OCI-LY7 (cell line): ENCODE results near the gene PHGDH. TPM values are rescaled to one million over a fixed set of nuclear protein-coding genes. Genes with fewer than 3 reads are reported as not detected.

Experiments
- BruUV-seq: library from RNA; stranded (reverse); fragments of 400-500 nt; replicated peaks from 2 replicates; lab custom pipeline; 2021; lab: Mats Ljungman, UMichigan
- CTCF ChIA-PET: fragments of 300-600 bp; sonication (Branson Sonifier 250); formaldehyde crosslinking; loops from one replicate; lab custom pipeline; 2022; ENCODE audit warnings: antibody characterized with exemption; ENCODE audit not compliant: unreplicated experiment; lab: Charles Lee
- POLR2A ChIA-PET: fragments of 300-600 bp; sonication (Branson Sonifier 250); formaldehyde crosslinking; loops from one replicate; lab custom pipeline; 2022; ENCODE audit warnings: antibody characterized with exemption; lab: Charles Lee
- DNase-seq: peaks from one replicate; pipeline ENCODE4 v3.0.0-alpha.2; 2015; ENCODE audit warnings: low spot score
- H2AFZ ChIP-seq: fragments of 200-600 bp; sonication (generic), shearing (Covaris generic); 2 replicates; pipeline ENCODE4 v1.6.1; 2014; ENCODE audit warnings: mild to moderate bottlenecking, antibody characterized with exemption, low read length, moderate library complexity
- H3K27ac ChIP-seq: fragments of 200-600 bp; sonication (generic); 2 replicates; pipeline ENCODE4 v1.5.1; 2014; ENCODE audit warnings: mixed run types, low read depth, mild to moderate bottlenecking, moderate library complexity, low read length, inconsistent platforms; ENCODE audit not compliant: poor library complexity, severe bottlenecking
- H3K36me3 ChIP-seq: fragments of 200-600 bp; sonication (generic); 2 replicates; pipeline ENCODE4 v1.6.1; 2014; ENCODE audit warnings: mild to moderate bottlenecking, antibody characterized with exemption, low read length, moderate library complexity, mixed read lengths; ENCODE audit not compliant: insufficient read depth
- H3K4me1 ChIP-seq: fragments of 200-600 bp; sonication (generic); 2 replicates; pipeline ENCODE4 v1.5.1; 2014; ENCODE audit warnings: mild to moderate bottlenecking, low read length; ENCODE audit not compliant: insufficient read depth, poor library complexity, severe bottlenecking
- H3K4me2 ChIP-seq: fragments of 200-600 bp; sonication (generic); 2 replicates; pipeline ENCODE4 v1.6.1; 2014; ENCODE audit warnings: mild to moderate bottlenecking, low read length
- H3K4me3 ChIP-seq: fragments of 200-600 bp; sonication (generic); 2 replicates; pipeline ENCODE4 v1.5.1; 2014; ENCODE audit warnings: mild to moderate bottlenecking, low read depth, low read length; ENCODE audit not compliant: poor library complexity, severe bottlenecking
- H3K79me2 ChIP-seq: fragments of 200-600 bp; sonication (generic); 2 replicates; pipeline ENCODE4 v1.6.1; 2016; ENCODE audit warnings: low read depth, mild to moderate bottlenecking, low read length, moderate library complexity, mixed read lengths; ENCODE audit not compliant: insufficient read depth
- H3K9me2 ChIP-seq: fragments of 200-600 bp; sonication (generic); 2 replicates; pipeline ENCODE4 v1.6.1; 2016; ENCODE audit warnings: mild to moderate bottlenecking, low read length, mixed read lengths; ENCODE audit not compliant: insufficient read depth
- H3K9me3 ChIP-seq: fragments of 200-600 bp; sonication (generic); 2 replicates; pipeline ENCODE4 v1.6.1; 2014; ENCODE audit warnings: mild to moderate bottlenecking, mixed run types, low read length, mixed read lengths
- H4K20me1 ChIP-seq: fragments of 200-600 bp; sonication (generic); 2 replicates; pipeline ENCODE4 v1.6.1; 2014; ENCODE audit warnings: mild to moderate bottlenecking, antibody characterized with exemption, low read length, moderate library complexity, mixed read lengths; ENCODE audit not compliant: insufficient read depth
- CTCF ChIP-seq: fragments of 200-600 bp; sonication (generic); conservative IDR thresholded peaks from 2 replicates; pipeline ENCODE4 v1.5.1; 2014; ENCODE audit warnings: mild to moderate bottlenecking, antibody characterized with exemption, low read length, moderate library complexity, mixed read lengths
- EZH2phosphoT487 ChIP-seq: fragments of 200-600 bp; sonication (generic); IDR thresholded peaks from 2 replicates; pipeline ENCODE4 v1.6.1; 2018; ENCODE audit warnings: low read depth, borderline replicate concordance, mild to moderate bottlenecking, mixed run types, antibody characterized with exemption, low read length, moderate library complexity, mixed read lengths
- intact Hi-C: fragments of 100-400 bp; cut with micrococcal nuclease; formaldehyde crosslinking; loops from one replicate; pipeline ENCODE4 v1.10.0; 2022; ENCODE audit not compliant: unreplicated experiment
- total RNA-seq, 2 experiments: library from RNA; depleted of rRNA in 1 of 2; stranded (reverse); fragments of >200 nt in 1 of 2; shearing (Covaris generic) in 1 of 2; gene quantifications; 2 replicates each; pipeline ENCODE4 v1.2.3, GENCODE V29; 2014 to 2022

PHGDH gene
- total RNA-seq, 2 experiments from 2014 or later, result 287 to 451 TPM

- Histone ChIP-seq H3K9me2 (no peaks in the 10 kb centered on the region), H2AFZ (no peak overlapping the region), H3K4me1 (no peaks in the 10 kb centered on the region), H3K9me3 (no peaks in the 10 kb centered on the region), H3K27ac (no peak overlapping the region), H3K79me2 (no peaks in the 10 kb centered on the region), H3K4me3 (no peak overlapping the region), H3K4me2 (no peak overlapping the region), H3K36me3 (no peaks in the 10 kb centered on the region), H4K20me1 (no peaks in the 10 kb centered on the region)
- ChIA-PET POLR2A (no interaction called here), CTCF (no interaction called here)
- no peak for TF ChIP-seq CTCF
- TF ChIP-seq EZH2phosphoT487, result no peak
- DNase-seq, result no peak
- intact Hi-C loops, result no loop called here
- no TSS peak for BruUV-seq
These were observed 25.1 kb upstream of the PHGDH start for GRCh38 chr1:119686661-119687060.

GRCh38 chr1:119687434-119688079, 24.2 kb upstream of the PHGDH start:
- Histone ChIP-seq H3K9me3 (no peaks in the 10 kb centered on the region), H3K4me2 (no peak overlapping the region), H4K20me1 (no peaks in the 10 kb centered on the region), H3K79me2 (no peaks in the 10 kb centered on the region), H3K9me2 (no peaks in the 10 kb centered on the region), H3K4me3 (no peak overlapping the region), H3K27ac (no peak overlapping the region), H2AFZ (no peak overlapping the region), H3K36me3 (no peaks in the 10 kb centered on the region), H3K4me1 (no peaks in the 10 kb centered on the region)
- BruUV-seq, result no TSS peak
- intact Hi-C loops, result no loop called here
- CTCF ChIA-PET, result no interaction called here
- no peak for DNase-seq
- no peak for TF ChIP-seq EZH2phosphoT487
- no peak for TF ChIP-seq CTCF
- POLR2A ChIA-PET, result interaction anchor here (0.6 kb wide), 1 partner anchor 168 kb away, joined by 3 read pairs; no protein-coding TSS in a partner anchor

GRCh38 chr1:119688810-119689209, 22.9 kb upstream of the PHGDH start:
- intact Hi-C loops, result no loop called here
- no peak for DNase-seq
- Histone ChIP-seq H3K4me3 (no peak overlapping the region), H3K9me2 (no peaks in the 10 kb centered on the region), H3K27ac (no peak overlapping the region), H3K4me1 (no peaks in the 10 kb centered on the region), H3K4me2 (no peak overlapping the region), H2AFZ (no peak overlapping the region), H3K79me2 (no peaks in the 10 kb centered on the region), H4K20me1 (no peaks in the 10 kb centered on the region), H3K36me3 (no peaks in the 10 kb centered on the region), H3K9me3 (no peaks in the 10 kb centered on the region)
- CTCF ChIA-PET, result no interaction called here
- TF ChIP-seq CTCF (no peak), EZH2phosphoT487 (no peak)
- POLR2A ChIA-PET, result no interaction called here
- no TSS peak for BruUV-seq
